DND-41 (cell line): ENCODE results near the gene KHK.
"Not testable (repeated sequence)": the region's sequence is repeated elsewhere in the genome, so short reads cannot be mapped to it uniquely, and the experiment has no call there.

Source experiments
- CTCF ChIP-seq: IDR thresholded peaks from 2 replicates; pipeline ENCODE4 v1.5.1; 2012; ENCODE audit warnings: borderline replicate concordance, low read length, moderate library complexity, mild to moderate bottlenecking; ENCODE audit not compliant: poor library complexity, severe bottlenecking; ENCODE audit errors: extremely low read depth
- EZH2 ChIP-seq: IDR thresholded peaks from 3 replicates; pipeline ENCODE4 v1.6.1; 2012; ENCODE audit warnings: borderline replicate concordance, low read depth, mild to moderate bottlenecking, moderate library complexity, low read length, inconsistent platforms; ENCODE audit not compliant: severe bottlenecking

GRCh38 chr2:27110603-27111352 is 24.2 kb downstream of the KHK start:
- not testable (repeated sequence) for TF ChIP-seq CTCF, EZH2
